Stimulated activated CD4-positive, alpha-beta T cell treated with anti-CD3 and anti-CD28 coated beads, Interleukin-15, amount 100 ng/mL, for 48 hours (primary cell): Measurements from ENCODE around the gene SNX33.
"Not testable (repeated sequence)": the region's sequence is repeated elsewhere in the genome, so short reads cannot be mapped to it uniquely, and the experiment has no call there.

Source experiments
- DNase-seq, 2 donors: peaks; one replicate each; pipeline ENCODE4 v3.0.0-alpha.2; 2020; ENCODE audit warnings: low read depth in 2 of 2

The SNX33 gene

GRCh38 chr15:75647370-75648155, at the start of gene SNX33:
TSS of gene SNX33 (plus strand) at chr15:75647912. CDS start at chr15:75649103, 1,191 bp downstream.
- no peak for DNase-seq

GRCh38 chr15:75598361-75598760, 49.4 kb upstream of the SNX33 start:
- no peak for DNase-seq

DNA sequence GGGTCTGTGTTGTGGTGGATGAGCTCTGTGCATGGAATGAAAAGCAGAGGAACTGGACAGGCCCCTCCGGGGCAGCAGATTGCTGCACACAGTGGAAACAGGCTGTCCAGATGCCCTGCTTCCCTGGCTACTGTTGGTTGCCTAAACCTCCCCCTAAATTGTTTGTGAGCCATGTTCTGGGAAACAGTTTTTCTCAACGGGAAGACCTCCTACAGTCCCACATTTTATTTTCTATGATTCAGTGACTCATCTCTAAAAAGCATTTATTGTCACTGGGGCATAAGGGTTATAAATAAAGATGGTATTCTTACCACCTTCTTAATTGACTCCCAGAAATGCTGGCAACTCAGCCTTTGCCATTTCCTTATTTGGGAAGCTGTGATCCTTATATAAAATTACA, 48.3 kb upstream of the SNX33 start:
- DNase-seq = no peak

- DNase-seq = no peak
Measured at GRCh38 chr15:75606026-75606425, 41.7 kb upstream of the SNX33 start.

- no peak for DNase-seq
Measured at GRCh38 chr15:75606711-75607699, 40.7 kb upstream of the SNX33 start.

DNA sequence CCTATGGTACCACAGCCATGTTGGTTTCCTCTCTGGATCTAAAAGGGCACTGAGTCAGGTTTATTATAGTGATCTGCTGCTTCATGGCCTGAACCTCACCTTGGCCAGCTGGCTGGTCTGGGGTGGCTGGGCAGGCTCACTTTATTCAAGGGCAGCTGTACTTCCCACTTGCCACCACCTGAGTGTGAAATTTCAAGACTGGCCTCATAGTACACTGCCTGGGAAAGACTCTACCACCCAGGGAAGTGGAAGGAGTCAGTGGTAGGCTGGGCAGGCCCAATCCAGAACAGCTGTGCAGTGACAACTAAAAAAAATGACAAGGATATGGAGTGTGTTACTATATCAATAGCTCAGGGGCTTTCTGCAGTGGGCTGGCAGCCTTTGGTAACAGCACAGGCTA, 30.9 kb upstream of the SNX33 start:
- no peak for DNase-seq

DNA sequence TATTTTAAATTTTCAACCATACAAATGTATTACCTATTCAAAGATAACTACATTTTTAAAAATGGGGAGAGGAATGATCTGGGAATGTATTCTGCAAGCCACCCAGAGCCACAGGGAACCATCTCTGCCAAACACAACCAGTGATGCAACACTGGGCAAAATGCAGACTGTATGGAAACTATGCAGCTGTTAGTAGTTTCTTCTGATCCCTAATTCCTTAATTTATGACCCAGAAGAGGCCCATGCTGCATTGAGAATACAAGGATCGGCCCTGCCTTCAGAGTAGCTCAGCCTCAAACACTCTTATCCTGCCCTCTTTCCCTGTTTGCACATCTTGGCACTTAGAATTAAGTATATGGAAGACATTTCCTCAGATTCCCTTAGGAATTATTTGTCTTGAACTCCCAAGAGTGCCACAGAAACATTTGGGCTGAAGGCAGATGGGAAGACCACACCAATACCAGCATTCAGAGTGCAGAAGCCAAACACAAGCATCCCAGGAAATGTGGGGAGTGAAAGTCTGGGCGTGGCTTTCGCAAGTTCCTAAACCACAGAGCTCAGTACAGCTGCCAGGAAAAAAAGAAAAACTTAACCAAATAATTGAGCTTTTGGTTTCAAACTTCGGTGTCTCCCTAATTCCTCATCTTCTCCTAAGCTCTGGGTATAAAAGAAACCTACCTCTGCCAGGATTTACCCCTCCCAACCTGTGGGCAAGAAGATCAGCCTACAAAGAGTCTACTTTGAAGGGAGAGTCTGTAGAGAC, 27.5 kb upstream of the SNX33 start:
- DNase-seq = no peak

DNA sequence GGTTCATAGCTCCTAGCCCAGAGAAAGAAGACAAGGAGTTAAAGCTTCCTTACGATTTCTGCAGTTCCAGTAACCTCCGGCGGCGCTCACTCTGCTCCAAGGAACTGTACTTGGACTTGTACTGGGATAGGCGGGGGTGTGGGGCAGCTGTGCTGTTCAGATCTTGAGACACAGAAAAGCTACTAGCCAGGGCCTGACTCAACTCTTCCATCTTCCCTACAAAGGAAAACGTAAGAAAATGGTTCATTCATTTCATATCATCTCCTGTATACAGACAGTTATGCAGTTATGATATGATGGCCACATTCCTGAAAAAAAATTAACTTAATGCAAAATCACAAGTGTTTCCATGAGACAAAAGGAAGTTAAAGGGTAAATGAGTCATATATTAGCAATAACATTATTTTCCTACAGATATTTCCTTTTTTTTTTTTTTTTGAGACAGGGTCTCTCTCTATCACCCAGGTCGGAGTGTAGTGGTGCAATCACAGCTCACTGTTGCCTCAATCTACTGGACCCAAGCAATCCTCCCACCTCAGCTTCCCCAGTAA, 26.8 kb upstream of the SNX33 start:
- DNase-seq = no peak

DNA sequence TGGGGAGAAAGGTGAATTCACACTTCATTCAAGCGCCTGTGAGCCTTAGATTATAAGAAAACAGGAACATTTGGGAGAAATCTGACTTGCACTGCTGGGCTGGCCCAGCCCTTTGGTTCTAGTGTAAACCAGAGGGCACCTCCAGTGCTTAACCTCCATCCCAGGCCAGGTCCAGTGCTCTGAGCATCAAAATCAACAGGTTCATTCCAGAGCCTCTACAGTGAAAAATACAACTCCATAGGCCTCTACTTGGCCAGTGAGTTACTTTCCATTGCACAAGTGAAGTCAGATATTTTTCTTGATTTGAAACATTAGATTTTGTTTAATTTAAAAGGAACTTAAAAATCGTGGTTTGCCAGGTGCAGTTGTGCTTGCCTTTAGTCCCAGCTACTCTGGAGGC, 25.2 kb upstream of the SNX33 start:
- no peak for DNase-seq

GRCh38 chr15:75625542-75626347, 22.0 kb upstream of the SNX33 start, which contains the start of gene SNUPN:
TSS of gene SNUPN (minus strand) at chr15:75625725. CDS start at chr15:75621051, 4,674 bp downstream.
- DNase-seq = peak; percentile 90 to 92

- no peak for DNase-seq
Measured at GRCh38 chr15:75631935-75632334, 15.8 kb upstream of the SNX33 start.

- not testable (repeated sequence) for DNase-seq
Measured at GRCh38 chr15:75633922-75634321, 13.8 kb upstream of the SNX33 start.

- no peak for DNase-seq
Measured at GRCh38 chr15:75636026-75636425, 11.7 kb upstream of the SNX33 start.

DNA sequence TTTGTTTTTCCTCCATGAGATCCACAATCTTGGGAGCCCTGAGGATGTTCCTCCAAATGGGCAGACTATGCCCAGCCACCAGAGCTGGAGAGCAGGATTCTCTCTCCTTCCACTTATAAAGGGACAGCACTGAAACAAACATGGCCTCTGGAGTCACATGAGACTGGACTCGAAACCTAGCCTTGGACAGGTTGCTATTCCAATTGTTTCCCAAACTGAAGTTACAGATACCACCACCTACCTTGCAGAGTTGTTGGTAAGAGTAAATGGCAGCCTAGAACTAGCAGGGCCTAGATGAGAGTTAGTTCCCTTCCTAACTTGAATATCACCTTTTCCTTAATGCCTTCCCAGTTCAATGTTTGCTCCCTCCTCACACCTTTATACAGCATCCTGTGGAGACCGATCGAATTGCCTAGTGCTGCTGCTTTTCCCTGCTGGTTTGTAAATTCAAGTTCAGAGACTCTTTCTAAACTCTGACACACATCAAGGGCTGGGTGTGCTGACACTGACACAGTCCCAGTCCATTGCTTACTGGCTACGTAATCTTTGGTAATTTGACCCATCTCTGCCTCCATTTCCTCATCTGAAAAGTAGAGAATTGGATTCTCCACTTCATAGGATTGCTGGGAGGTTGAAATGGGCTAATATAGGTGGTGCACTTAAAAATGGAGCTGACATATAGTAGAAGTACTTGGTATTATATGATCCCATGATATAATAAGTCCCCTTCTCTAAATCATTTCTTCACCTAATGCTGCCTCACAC, 10.3 kb upstream of the SNX33 start:
- no peak for DNase-seq

GRCh38 chr15:75639191-75639708, 8.5 kb upstream of the SNX33 start:
- no peak for DNase-seq

DNA sequence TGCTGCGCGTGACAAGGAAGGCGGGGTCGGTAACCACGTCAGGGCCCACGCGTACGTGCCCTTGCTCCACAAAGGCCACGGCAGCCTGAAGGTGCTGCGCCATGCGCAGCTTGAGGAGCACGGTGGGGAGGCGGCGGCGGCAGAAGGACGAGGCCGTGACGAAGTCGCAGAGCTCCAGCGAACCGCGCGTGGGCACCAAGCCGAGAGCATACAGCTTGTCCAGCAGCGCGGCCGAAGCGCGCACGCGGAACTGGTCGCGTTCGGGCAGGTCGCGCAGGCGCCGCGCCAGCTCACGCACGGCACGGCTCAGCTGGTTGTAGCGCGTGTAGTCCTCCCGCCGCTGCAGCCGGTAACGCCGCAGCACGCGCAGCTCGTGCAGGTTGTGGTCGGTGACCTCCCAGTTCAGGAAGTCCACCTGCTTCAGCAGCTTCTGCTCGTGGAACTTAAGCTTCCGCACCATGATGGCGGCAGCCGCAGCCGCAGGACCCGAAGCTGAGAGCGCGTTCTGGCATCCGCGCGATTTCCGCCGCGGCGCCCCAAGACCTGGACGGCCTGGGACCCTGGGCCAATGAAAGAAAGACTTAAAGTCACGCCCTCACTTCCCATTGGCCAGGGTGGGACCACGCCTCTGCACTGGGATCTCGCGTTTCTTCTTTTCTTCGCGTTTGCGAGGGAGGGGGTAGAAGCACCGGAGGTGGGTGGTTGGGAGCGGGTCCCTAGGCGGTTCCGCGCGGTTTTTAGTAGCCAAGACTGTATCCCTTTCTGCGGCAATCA, 7.8 kb upstream of the SNX33 start, which contains the start of gene IMP3:
Gene IMP3, minus strand, starts transcription at position 516 of the 774 bp plus-strand sequence. Its CDS starts 56 bp downstream, at position 460.
- peak; percentile 90 to 91 for DNase-seq

DNA sequence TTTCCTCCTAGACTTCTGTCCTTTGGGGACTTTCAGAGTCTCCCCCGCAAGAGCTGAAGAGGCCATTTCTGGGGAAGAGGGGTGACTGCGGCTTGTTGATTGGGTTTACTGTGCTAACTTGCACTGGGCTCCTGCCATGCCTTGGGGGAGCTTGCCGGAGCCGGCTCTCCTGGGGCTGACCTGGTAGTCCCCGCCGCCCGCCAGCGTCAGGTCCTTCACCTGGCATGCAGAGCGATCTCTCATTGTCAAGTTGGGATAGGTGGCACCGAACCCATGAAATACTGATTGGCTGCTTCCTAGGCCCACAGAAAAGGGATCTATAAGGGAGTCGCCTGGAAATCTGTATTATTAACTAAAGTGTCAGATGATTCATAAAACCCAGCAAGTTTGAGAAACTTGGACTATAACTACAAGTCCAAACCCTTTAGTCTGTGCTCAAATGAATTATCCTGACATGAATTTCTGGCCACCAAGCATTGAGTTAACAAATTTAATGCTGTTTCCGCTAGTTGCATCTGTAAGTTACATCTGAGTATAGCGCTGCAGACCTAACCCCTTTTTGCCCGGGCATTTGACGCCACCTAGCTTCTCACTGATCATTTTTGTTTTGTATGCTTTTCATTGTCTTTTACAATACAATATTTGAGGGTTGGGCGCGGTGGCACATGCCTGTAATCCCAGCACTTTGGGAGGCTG, 7.1 kb upstream of the SNX33 start:
- no peak for DNase-seq

- no peak for DNase-seq
Measured at GRCh38 chr15:75641179-75641503, 6.6 kb upstream of the SNX33 start.
